ENCODE data around the gene COG4. TPM values are rescaled to one million over a fixed set of nuclear protein-coding genes. Genes with fewer than 3 reads are reported as not detected.
"Not testable (repeated sequence)": the region's sequence is repeated elsewhere in the genome, so short reads cannot be mapped to it uniquely, and the experiment has no call there.

Gene COG4
- total and polyA plus RNA-seq, 9 donors, result 30.6 to 48.2 (median 39.2) TPM

GRCh38 chr16:70463235-70463634 is 60.1 kb downstream of the COG4 start:
- no peak for DNase-seq
- Histone ChIP-seq H3K27me3 (ENCODE audit: control insufficient read depth, insufficient read depth, low read length) (no peaks in the 10 kb centered on the region), H3K27ac (ENCODE audit: low read length) (no peak overlapping the region), H3K36me3 (ENCODE audit: control insufficient read depth, insufficient read depth, low read length) (peaks cover 29% of the 10 kb centered on the region), H3K4me3 (ENCODE audit: low read length) (no peak overlapping the region), H3K4me1 (ENCODE audit: control insufficient read depth, insufficient read depth, low read length) (peaks cover 10% of the 10 kb centered on the region), H3K9me3 (replicated peaks; ENCODE audit: control insufficient read depth, low read depth, low read length) (no peaks in the 10 kb centered on the region)
- WGBS (ENCODE audit: insufficient coverage), result 100% methylated on average over 1 of the region's 2 CpGs

GRCh38 chr16:70460737-70461261 is 62.6 kb downstream of the COG4 start:
- Histone ChIP-seq H3K36me3 (ENCODE audit: control insufficient read depth, insufficient read depth, low read length) (peaks cover 20% of the 10 kb centered on the region), H3K4me3 (ENCODE audit: low read length) (no peak overlapping the region), H3K4me1 (ENCODE audit: control insufficient read depth, insufficient read depth, low read length) (peaks cover 3% of the 10 kb centered on the region), H3K27me3 (ENCODE audit: control insufficient read depth, insufficient read depth, low read length) (no peaks in the 10 kb centered on the region), H3K27ac (ENCODE audit: low read length) (no peak overlapping the region), H3K9me3 (replicated peaks; ENCODE audit: control insufficient read depth, low read depth, low read length) (no peaks in the 10 kb centered on the region)
- 34% methylated on average over 8 of the region's 8 CpGs for WGBS (ENCODE audit: insufficient coverage)
- no peak for DNase-seq

DNA sequence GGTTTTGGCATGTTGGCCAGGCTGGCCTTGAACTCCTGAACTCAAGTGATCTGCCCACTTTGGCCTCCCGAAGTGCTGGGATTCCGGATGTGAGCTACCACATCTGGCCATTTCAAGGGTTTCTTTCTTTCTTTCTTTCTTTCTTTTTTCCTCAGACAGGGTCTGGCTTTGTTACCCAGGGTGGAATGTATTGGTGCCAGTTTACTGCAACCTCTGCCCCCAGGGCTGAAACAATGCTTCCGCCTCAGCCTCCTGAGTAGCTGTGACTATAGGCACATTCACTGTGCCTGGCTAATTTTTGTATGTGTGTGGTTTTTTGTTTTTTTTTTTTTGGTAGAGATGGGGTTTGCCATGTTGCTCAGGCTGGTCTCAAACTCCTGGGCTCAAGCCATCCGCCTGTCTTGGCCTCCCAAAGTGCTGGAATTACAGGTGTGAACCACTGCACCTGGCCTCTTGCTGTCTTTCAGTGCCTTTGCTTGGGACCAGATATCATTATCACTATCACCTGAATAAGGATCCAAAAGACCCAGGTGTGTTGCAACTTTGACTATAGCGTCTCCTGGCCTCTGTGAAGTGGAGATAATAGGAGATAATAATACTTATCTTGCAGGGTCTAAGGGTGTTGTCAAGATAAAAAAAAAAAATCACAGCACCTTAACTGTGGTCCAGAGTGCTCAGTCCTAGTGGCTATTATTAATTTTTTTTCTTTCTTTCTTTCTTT is 65.7 kb downstream of the COG4 start:
- 90% methylated on average over 3 of the region's 5 CpGs for WGBS (ENCODE audit: insufficient coverage)
- Histone ChIP-seq H3K9me3 (replicated peaks; ENCODE audit: control insufficient read depth, low read depth, low read length) (no peaks in the 10 kb centered on the region), H3K27ac (ENCODE audit: low read length) (no peak overlapping the region), H3K4me1 (ENCODE audit: control insufficient read depth, insufficient read depth, low read length) (peaks cover 9% of the 10 kb centered on the region), H3K36me3 (ENCODE audit: control insufficient read depth, insufficient read depth, low read length) (peaks cover 3% of the 10 kb centered on the region), H3K4me3 (ENCODE audit: low read length) (no peak overlapping the region), H3K27me3 (ENCODE audit: control insufficient read depth, insufficient read depth, low read length) (no peaks in the 10 kb centered on the region)
- DNase-seq, result no peak

DNA sequence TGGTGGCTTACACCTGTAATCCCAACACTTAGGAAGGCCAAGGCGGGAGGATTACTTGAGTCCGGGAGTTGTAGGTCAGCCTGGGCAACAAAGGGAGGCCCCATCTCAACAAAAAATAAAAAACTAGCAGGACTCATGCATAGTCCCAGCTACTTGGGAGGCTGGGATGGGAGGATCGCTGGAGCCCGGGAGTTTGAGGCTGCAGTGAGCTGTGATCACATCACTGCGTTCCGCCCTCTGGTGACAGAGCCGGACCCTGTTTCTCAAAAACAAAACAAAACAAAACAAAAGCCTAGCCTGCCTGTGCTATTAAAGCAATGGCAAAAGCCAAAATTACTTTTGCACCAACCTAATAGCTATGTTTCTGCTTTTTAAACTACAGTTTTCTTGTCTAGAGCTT is 67.4 kb downstream of the COG4 start:
- Histone ChIP-seq H3K4me1 (ENCODE audit: control insufficient read depth, insufficient read depth, low read length) (peaks cover 6% of the 10 kb centered on the region), H3K27me3 (ENCODE audit: control insufficient read depth, insufficient read depth, low read length) (peaks cover 2% of the 10 kb centered on the region), H3K9me3 (replicated peaks; ENCODE audit: control insufficient read depth, low read depth, low read length) (no peaks in the 10 kb centered on the region), H3K36me3 (ENCODE audit: control insufficient read depth, insufficient read depth, low read length) (no peaks in the 10 kb centered on the region), H3K4me3 (ENCODE audit: low read length) (no peak overlapping the region), H3K27ac (ENCODE audit: low read length) (no peak overlapping the region)
- 70% methylated on average over 4 of the region's 7 CpGs for WGBS (ENCODE audit: insufficient coverage)
- no peak for DNase-seq

- no peaks in the 10 kb centered on the region for H3K36me3 ChIP-seq (ENCODE audit: control insufficient read depth, insufficient read depth, low read length)
- H3K27me3 ChIP-seq (ENCODE audit: control insufficient read depth, insufficient read depth, low read length), result peaks cover 6% of the 10 kb centered on the region
- H3K4me1 ChIP-seq (ENCODE audit: control insufficient read depth, insufficient read depth, low read length), result peaks cover 6% of the 10 kb centered on the region
- no peaks in the 10 kb centered on the region for H3K9me3 ChIP-seq (replicated peaks; ENCODE audit: control insufficient read depth, low read depth, low read length)
- peak; percentile 85 for DNase-seq
- peak within 1 kb of the TSS; percentile 97 for H3K27ac ChIP-seq (ENCODE audit: low read length)
- under 1% methylated on average over 62 of the region's 67 CpGs for WGBS (ENCODE audit: insufficient coverage)
- peak within 1 kb of the TSS; percentile 95 for H3K4me3 ChIP-seq (ENCODE audit: low read length)
Measured at GRCh38 chr16:70454222-70455034, 68.9 kb downstream of the COG4 start, which contains the start of gene FCSK. TSS of gene FCSK (plus strand) at chr16:70454595. CDS start at chr16:70463191, 8,596 bp downstream.

GRCh38 chr16:70453892-70454221 is 69.5 kb downstream of the COG4 start:
- Histone ChIP-seq H3K4me3 (ENCODE audit: low read length) (peak overlapping the region; percentile 95), H3K4me1 (ENCODE audit: control insufficient read depth, insufficient read depth, low read length) (peaks cover 6% of the 10 kb centered on the region), H3K27me3 (ENCODE audit: control insufficient read depth, insufficient read depth, low read length) (peaks cover 8% of the 10 kb centered on the region), H3K36me3 (ENCODE audit: control insufficient read depth, insufficient read depth, low read length) (no peaks in the 10 kb centered on the region), H3K27ac (ENCODE audit: low read length) (peak overlapping the region; percentile 97), H3K9me3 (replicated peaks; ENCODE audit: control insufficient read depth, low read depth, low read length) (no peaks in the 10 kb centered on the region)
- no peak for DNase-seq
- 0% methylated on average over 3 of the region's 8 CpGs for WGBS (ENCODE audit: insufficient coverage)

- H3K9me3 ChIP-seq (replicated peaks; ENCODE audit: control insufficient read depth, low read depth, low read length), result no peaks in the 10 kb centered on the region
- DNase-seq, result no peak
- H3K27me3 ChIP-seq (ENCODE audit: control insufficient read depth, insufficient read depth, low read length), result peaks cover 8% of the 10 kb centered on the region
- no peaks in the 10 kb centered on the region for H3K36me3 ChIP-seq (ENCODE audit: control insufficient read depth, insufficient read depth, low read length)
- 95% methylated on average over 9 of the region's 11 CpGs for WGBS (ENCODE audit: insufficient coverage)
- H3K4me1 ChIP-seq (ENCODE audit: control insufficient read depth, insufficient read depth, low read length), result peaks cover 6% of the 10 kb centered on the region
- peak overlapping the region; percentile 95 for H3K4me3 ChIP-seq (ENCODE audit: low read length)
- no peak overlapping the region for H3K27ac ChIP-seq (ENCODE audit: low read length)
Measured at GRCh38 chr16:70453117-70453891, 70.0 kb downstream of the COG4 start.

GRCh38 chr16:70451004-70451340 is 72.4 kb downstream of the COG4 start:
- H3K27ac ChIP-seq (ENCODE audit: low read length); H3K4me3 ChIP-seq (ENCODE audit: low read length); H3K36me3 ChIP-seq (ENCODE audit: control insufficient read depth, insufficient read depth, low read length); H3K27me3 ChIP-seq (ENCODE audit: control insufficient read depth, insufficient read depth, low read length); H3K4me1 ChIP-seq (ENCODE audit: control insufficient read depth, insufficient read depth, low read length); DNase-seq; H3K9me3 ChIP-seq (replicated peaks; ENCODE audit: control insufficient read depth, low read depth, low read length): not testable (repeated sequence)
- WGBS (ENCODE audit: insufficient coverage), result 36% methylated on average over 22 of the region's 25 CpGs

DNA sequence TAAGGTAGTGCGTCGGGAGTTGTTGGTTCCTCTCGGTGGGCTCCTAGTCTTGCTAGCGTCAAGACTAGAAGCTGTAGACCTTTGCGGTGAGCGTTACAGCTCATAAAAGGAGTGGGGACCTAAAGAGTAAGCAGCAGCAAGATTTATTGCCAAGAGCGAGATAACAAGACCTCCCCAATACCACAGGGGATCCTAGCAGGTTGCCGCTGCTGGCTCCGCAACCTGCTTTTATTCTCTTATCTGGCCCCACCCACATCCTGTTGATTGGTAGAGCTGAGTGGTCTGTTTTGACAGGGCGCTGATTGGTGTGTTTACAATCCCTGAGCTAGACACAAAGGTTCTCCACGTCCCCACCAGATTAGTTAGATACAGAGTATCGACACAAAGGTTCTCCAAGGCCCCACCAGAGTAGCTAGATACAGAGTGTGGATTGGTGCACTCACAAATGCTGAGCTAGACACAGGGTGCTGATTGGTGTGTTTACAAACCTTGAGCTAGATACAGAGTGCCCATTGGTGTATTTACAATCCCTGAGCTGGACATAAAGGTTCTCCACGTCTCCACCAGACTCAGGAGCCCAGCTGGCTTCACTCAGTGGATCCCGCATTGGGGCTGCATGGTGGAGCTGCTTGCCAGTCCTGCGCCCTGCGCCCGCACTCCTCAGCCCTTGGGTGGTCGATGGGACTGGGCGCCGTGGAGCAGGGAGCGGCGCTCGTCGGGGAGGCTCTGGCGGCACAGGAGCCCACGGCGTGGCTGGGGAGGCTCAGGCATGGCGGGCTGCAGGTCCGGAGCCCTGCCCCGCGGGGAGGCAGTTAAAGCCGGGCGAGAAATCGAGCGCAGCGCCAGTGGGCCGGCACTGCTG is 73.0 kb downstream of the COG4 start:
- H3K36me3 ChIP-seq (ENCODE audit: control insufficient read depth, insufficient read depth, low read length); H3K27ac ChIP-seq (ENCODE audit: low read length); H3K9me3 ChIP-seq (replicated peaks; ENCODE audit: control insufficient read depth, low read depth, low read length); H3K27me3 ChIP-seq (ENCODE audit: control insufficient read depth, insufficient read depth, low read length); DNase-seq; H3K4me1 ChIP-seq (ENCODE audit: control insufficient read depth, insufficient read depth, low read length); H3K4me3 ChIP-seq (ENCODE audit: low read length): not testable (repeated sequence)
- WGBS (ENCODE audit: insufficient coverage), result 69% methylated on average over 28 of the region's 37 CpGs
